ENCODE results near the gene RARS2.

The RARS2 gene

DNA sequence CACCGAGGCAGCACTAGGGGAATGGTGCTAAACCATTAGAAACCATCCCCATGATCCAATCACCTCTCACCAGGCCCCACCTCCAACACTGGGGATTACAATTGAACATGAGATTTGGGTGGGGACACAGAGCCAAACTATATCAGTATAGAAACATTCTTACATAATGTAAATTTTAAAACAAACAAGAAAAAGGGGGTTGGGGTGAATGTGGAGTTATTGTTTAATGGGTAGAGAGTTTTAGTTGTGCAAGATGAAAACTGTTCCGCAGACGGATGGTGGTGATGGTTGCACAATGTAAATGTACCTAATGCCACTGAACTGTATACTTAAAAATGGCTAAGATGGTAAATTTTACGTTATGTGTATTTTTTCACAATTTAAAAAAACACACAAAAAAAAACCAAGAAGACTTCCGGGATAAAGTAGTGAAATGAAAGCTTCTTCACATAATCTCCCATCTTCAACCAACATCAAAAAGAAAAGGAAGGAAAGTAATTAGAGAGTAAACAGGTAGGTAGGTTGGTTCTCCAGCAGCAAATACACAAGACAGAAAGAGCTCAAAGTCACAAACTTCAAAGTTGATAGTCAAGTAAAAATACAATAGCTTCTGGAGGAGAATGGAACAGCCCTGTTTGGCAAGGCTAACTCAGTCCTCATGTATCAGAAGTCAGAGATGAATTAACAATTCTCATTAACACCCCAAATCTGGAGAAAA lies 16.3 kb downstream of the RARS2 start:
- no peak for DNase-seq

DNA sequence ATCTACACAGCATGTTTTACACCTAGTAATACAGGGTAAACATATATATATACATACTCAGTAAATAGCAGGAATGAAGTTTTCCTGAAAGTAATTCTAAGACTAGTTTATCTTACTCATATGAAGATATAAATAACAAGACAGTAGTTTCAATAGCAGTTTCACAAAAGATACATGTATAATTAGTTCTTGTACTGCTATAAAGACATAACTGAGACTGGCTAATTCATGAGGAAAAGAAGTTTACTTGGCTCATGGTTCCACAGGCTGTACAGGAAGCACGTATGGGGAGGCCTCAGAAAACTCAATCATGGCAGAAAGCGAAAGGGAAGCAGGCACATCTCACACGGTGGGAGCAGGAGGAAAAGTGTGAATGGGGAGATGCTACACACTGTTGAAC lies 16.9 kb downstream of the RARS2 start:
- no peak for DNase-seq

DNA sequence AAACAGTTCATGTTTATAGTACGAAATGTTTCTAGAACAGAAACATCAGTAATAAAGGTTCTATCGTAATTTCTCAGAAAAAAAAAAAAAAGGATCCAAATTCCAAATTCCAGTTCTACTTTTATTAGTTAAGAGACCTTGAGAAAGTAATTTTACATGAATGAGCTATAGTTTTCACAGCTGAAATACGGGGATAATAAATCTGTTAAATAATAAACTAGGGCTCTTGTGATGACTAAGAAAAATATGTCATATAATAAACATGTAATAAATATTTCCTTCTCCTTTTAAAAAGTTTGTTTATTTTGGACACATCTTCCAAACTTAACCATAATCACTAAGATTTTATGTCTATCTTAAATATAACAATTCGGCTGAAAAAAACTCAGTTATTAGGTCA lies 17.8 kb downstream of the RARS2 start:
- DNase-seq, result no peak

DNA sequence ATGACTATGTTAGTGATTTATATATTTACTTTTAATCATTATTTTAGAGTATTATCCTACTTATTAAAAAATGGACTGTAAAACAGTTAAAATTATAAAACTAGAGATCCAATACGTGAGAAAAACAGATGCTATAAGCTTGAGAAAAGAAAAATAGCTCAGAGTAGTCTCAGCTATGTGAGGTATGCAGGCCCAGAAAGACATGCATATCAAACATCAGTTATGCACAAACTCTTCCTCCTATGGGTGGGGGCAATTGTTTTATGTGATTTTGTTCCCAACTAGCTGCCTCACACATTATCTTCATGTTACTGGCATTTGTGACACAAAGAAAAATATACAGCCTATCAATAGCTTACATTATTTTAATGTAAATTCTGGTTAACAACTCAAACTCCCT lies 28.8 kb downstream of the RARS2 start:
- DNase-seq, result no peak

DNA sequence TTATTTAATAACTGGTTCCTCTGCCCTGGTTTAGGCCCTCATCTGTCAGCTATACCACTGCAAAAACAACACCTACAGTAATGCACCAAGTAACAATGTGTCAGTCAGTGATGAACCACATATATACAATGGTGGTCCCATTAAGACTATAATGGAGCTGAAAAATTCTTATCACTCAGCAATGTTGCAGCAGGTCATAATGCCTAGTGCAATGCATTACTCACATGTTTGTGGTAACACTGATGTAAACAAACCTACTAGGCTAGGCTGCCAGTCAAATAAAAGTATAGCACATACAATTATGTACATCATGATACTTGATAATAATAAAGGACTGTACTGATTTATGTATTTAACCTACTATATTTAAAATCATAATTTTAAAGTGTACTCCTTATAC lies 31.3 kb downstream of the RARS2 start:
- no peak for DNase-seq

DNA sequence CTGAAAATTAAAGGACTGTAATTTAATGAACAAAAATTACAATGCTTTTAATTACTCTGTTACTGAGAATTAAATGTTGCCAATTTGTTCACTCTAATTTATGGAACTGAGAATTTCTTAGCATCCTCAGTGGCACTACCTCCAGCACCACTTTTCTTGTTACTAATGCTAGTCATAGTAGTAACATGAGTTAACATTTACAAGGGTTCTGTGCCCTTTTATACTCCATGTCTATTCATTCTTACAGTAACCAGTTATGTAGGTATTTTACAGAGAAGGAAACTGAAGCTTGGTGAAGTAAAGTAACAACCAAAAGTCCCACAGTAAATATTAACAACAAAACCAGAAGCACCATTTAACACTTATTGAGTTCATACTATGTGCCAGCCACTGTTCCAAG lies 34.3 kb downstream of the RARS2 start:
- DNase-seq, result no peak

DNA sequence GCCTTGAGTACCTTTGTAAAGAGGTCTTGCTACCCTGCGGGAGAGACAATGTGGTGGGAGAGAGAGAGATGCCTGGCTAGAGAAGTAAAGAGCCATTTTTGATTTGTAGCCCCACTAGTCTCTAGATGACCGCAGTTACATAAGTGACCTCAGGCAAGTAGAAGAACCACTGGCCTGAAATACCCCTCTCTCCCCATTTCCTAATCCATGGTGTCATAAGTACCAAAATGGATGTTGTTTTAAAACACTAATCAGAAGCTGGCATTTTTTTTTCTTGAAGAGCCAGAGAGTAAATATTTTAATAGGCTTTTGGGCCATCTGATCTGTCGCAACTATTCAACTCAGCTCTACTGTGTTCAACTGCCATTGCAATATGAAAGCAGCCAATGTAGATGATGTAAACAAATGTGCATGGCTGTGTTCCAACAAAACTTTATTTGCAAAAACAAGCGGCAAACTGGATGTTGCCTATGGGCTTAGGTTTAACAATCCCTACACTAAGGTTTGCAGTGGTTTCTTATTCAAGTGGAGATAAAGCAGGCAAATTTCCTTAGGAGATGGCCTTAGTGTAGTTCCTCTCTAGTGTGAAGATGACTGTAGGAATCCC lies 36.5 kb downstream of the RARS2 start:
- DNase-seq, result no peak

DNA sequence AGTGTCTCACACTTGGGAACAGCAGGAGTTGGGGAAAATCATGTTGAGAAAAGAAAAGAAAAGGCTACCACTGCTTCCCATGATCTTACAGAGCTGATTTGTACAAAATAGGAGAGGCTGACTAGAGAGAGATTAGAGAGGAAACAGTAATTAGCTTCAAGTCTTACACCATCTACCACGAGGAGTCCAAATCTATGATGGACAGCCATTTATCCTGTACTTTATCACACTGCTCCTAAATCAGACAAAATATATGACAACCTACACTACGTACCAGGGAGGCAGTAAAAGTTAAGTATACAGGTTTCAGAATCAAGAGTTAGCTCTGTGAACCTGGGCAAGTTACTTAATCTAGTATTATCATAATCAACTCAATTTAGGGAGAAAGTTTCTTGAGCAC lies 38.0 kb downstream of the RARS2 start:
- no peak for DNase-seq

DNA sequence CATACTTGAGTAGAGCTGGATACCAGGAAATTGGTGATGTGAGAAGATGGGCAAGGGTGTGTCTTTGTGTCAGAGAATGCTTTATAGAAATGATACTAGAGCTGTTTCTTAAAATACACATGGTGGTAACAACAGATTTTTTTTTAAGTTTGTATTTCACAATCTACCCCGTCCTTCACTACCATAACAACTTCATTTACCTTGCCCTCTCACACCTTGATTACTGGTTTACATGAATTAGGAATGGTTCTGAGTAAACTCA lies 45.4 kb downstream of the RARS2 start:
- no peak for DNase-seq

DNA sequence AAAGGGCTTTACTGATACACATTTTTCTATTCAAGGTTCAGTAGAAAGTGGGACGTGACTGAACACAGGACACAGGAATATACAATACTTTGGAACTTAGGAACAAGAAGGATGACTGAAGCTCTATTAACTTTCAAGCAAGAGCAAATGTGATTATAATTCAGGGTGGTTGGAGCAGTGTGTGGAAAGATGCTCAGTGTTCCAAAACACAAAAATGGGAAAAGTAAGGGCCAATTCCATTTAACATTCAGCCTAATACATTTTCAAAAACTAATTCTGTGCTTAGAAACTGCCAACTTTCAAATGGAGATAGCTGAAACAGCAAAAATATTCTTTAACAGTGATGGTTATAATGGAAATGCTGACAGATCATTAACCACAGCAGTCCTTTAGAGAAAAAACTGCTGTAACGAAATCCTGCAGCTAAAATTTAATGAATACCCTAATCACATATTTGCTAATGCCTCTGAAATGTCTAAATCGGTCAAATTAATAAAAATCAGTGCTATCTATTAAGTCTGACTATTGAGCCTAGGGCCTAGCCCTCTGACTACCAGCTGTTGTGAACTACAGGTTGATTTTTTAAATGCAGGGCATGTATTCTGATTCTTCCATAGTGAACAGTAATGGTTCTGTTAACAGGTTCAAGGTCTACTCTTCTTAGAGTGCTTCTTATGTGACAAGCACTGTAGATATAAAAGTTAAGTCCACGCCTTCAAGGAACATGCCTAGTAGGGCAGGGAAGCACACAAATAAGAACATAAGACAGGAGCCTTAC lies 45.9 kb downstream of the RARS2 start:
- no peak for DNase-seq

DNA sequence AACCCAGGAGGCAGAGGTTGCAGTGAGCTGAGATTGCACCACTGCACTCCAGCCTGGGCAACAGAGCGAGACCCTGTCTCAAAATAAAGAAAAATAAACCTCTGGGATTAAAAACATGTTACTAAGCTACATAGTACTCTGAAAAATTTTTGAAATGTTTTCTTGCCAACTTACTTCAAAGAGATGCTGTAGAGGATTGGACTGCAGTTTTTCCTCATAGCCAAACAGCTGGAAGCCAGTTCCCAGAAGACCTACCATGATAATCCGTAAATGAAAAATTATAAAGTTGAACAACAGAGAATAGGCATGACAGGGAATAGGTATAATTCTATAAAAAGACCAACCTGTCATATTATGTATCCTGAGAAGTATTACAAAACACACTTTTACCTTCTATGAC lies 48.0 kb downstream of the RARS2 start:
- DNase-seq, result no peak

DNA sequence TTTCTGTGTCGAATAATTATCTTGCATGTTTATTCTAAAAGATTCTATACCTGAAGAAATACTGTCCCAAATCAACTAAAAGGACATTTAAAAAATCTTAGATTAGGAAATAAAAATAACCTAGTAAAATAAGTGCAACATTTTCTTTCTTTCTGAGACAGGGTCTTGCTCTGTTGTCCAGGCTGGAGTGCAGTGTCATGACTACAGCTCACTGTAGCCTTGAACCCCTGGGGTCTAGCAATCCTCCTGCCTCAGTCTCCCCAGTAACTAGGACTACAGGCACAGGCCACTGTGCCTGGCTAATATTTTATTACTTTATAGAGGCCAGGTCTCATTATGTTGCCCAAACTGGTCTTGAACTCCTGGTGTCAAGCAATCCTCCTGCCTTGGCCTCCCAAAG lies 48.7 kb downstream of the RARS2 start:
- no peak for DNase-seq

DNA sequence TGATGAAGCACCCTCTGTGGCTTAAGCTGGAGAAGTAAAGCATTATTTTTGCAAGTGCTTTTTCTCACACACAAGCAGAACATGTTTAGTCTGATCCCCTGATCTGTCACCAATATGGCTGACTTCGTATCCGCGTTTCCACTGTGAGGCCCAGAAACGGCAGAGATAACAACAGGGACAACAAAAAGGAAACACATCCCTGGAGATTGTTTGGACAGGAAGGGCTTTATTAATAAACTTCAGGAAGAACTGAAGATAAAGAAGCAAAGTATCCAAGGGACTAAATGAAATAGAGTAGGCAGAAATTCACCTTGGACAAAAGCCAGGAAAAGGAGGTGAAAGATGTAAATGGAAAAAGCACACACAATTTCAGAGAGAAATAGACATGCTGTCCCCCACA lies 49.2 kb downstream of the RARS2 start:
- DNase-seq, result no peak

DNA sequence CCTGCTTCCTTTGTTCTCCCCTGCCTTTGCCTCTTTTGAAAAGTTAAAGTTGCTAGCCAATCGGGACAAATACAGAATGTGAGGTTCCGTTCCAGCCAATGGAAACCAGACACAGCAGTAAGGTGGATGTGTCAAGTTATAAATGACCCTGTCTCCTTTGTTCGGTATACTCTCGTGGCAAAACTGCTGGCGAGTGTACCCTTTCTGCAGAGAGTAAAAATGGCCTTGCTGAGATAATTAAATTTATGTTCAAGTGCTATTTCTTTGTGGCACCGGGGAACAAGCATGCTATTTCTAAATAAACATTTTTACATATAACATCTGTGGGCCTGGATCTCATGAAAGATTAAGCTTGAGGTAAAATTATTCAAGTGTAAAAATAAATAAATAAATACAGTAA lies 50.2 kb downstream of the RARS2 start:
- DNase-seq, result no peak

DNA sequence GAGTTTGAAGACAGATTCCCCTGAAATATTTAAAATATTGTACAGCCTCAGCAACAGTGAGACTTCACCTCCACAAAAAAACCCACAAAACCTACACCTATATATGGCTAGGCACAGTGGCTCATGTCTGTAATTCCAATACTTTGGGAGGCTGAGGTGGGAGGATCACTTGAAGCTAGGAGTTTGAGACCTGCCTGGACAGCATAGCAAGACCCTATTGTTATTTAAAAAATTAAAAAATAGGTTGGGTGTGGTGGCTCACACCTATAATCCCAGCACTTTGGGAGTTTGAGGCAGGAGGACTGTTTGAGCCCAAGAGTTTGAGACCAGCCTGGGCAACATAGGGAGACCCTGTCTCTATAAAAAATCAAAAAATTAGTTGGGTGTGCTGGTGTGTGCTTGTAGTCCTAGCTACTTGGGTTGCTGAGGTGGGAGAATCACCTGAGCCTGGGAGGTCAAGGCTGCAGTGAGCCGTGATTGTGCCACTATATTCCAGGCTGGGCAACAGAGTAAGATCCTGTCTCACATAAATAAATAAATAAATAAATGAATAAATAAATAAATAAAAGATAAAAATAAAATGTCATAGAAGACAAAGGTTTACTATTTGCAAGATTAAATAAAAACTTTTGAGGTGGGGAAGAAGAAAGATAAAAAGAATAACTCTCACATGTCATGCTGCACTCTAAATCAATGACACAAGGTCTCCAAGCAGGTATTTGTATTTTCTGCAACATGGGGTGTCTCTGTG lies 51.1 kb downstream of the RARS2 start:
- no peak for DNase-seq

DNA sequence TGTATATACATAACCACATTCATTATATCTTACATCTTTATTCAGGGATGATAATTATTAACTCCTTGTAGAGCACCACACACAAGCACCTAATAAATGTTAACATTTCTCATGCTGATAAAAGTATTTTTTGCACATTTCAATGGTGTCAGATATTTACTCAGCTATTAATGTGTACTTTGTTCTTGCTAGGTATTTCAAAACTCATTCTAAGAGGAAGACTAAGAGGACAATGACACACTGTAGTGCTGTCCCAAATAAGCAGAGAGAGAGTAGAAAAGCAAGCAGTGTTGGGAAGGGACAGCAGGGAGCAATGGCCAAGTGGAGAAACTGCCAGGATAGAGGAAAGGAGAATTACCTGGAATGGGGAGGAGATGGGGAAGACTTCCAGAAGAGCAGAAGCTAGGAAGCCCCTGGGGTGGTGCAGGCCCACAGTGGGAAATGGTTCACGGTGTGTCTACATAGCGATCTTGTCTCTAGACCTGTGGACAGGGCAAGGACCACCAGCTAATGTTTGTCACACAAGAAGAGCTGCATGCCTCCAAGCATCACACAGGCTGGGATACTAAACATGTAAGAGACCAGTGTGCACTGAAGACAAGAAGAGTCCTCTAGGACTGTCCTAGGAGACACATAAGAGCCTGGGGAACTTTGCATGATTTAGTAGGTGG lies 55.3 kb downstream of the RARS2 start:
- DNase-seq, result no peak

DNA sequence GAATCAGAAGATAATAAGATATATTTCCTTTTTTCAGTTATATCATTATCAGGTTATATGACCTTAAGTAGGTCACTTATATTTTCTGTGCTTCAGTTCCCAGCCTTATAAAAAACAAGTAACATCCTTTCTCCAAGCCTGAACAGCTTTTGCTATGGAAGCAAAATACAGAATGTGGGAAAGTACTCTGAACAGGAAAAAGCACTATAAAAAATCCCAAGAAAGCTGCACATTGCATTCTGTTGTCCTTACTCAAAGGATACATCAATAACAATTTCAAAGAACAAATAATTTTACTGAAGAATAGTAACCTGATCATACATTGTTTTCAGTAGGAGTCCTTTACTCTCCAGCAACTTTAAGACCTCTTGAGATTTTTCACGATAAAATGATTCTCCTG lies 60.6 kb downstream of the RARS2 start:
- DNase-seq, result no peak

DNA sequence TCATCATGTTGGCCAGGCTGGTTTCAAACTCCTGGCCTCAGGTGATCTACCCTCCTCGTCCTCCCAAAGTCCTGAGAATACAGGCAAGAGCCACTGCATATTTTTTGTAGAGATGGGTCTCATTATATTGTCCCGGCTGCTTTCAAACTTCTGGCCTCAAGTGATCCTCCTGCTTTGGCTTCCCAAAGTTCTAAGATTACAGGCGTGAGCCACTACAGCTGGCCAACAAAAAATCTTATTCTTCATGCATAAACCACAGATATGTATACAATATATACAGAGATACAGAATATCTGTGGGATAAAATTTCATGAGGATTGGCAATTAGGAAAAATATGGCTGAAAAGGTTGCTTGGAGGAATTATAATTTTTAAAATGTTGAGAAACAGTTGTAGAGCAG lies 67.1 kb downstream of the RARS2 start:
- DNase-seq, result no peak

DNA sequence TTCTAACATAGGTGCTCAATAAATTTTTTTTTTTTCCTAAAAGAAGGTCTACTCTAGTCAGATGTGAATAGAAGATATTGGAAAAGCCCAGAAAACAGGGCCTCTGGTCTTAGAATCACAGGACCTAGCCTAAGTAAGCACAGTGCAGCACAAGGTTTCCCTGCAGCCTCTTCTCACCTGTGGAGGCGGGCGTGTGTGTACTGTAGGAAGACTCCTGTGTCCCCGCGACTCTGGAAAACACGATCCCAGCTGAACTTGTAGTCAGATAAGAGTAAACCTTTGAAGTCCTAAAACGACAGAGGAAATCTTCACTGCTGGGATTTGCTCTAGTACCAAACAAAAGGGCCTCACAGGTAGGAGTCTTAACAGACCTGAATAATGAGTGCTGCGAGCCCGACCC lies 71.3 kb downstream of the RARS2 start:
- DNase-seq, result no peak

DNA sequence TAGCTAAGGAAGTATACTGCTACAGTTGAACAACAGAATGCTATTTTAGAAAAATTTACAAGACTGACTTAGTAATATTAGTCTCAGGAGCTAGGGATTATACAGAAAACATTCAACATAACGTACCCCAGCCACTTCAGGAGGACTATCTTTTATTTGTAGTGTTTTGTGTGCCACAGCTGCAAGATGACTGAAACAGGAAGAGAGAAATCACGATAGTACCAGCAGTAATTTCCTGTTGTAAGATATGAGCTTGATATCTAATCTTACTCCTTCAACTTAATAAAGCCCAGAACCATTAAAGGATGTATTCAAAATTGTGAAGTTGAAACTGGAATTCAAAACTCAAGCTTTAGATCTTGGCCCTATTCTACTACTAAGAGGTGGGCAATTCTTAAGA lies 75.0 kb downstream of the RARS2 start:
- no peak for DNase-seq

DNA sequence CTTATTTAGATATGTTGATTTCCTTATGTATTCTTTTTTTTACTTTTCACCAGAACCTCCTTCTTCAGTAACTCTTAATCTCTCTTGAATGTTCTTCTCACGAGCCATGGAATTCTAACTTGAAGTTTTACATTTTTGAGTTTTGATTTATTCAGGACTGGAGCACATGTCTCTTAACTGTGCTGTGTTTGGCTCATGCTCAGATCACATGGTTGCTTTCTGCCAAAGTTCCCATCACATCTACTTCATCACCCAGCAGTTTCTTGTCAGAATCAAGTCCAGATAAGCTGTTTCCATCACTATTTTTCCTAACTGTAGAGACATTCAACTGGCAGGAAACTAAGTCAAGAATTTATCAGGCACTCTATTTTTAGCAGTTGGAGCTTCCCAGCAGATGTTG lies 85.3 kb downstream of the RARS2 start:
- DNase-seq, result no peak

DNA sequence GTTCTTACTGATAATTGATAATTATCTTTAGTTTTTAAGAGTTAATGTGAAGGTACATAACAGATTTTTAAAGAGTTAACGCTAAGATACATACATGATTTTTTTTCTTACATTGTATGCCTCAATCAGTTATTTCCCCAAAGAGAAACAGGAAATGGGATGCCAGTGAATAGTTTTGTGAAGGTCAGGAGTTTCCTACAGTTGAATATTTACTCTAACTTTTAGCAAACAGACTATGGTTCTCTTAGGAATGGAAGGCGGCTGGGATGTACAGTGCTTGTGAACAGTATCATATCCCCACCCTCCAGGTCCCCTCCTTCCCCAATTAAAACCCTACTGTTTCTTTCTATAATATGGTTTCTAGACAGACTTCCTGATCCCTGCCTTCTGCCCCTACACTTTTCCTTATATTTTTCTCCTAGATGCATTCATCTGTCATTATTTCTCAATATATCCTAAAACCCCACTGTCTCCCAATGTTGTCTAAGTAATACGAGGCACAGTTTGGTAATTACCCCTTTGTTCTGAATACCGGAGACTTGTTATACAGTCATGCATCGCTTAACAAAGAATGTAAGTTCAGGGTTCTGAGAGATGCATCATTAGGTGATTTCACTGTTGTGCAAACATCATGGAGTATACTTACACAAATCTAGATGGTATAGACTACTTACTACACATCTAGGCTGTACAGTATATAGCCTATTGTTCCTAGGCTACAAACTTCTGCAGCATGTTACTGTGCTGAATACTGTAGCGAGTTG lies 87.8 kb downstream of the RARS2 start:
- DNase-seq, result no peak

DNA sequence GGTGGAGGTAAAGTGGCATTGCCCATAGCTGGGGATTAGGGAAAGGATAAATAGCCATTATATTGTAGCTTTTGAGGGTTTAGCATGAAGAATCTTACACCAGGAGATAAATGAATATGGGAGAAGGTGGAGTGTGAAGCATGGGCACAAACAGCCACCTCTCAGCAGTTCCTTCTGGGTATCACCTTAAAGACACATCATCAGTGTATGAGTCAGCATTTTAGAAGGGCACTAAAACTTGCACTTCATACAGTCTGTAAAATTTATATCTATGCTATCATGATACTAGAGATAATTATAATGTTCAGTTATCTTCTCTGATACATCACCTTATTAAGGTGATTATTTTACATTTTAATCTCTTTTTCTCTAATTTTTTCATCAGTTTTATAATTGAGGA lies 91.7 kb downstream of the RARS2 start:
- DNase-seq, result no peak

Data from midbrain (tissue), 1 donor.